GM23338 (cell line): Measurements from ENCODE around the gene RHOD. TPM values are rescaled to one million over a fixed set of nuclear protein-coding genes. Genes with fewer than 3 reads are reported as not detected.

ENCODE experiments used
- ATAC-seq: fragments of 200-7000 bp; cut with Tn5 transposase; 3 replicates; pipeline ENCODE4 v1.9.1; 2020
- DNase-seq: peaks from one replicate; pipeline ENCODE4 v3.0.0-alpha.2; 2015; ENCODE audit warnings: low spot score
- H2AFZ ChIP-seq: fragments of 200-600 bp; sonication (generic); 2 replicates; pipeline ENCODE4 v1.8.0; 2016; ENCODE audit warnings: antibody characterized with exemption, mild to moderate bottlenecking, moderate library complexity
- H3F3A ChIP-seq: fragments of 200-600 bp; sonication (generic); replicated peaks from 2 replicates; pipeline ENCODE4 v1.8.0; 2017; ENCODE audit warnings: antibody characterized with exemption, mixed run types, low read depth
- H3K27ac ChIP-seq: fragments of 200-600 bp; sonication (generic); 2 replicates; pipeline ENCODE4 v1.6.1; 2016; ENCODE audit warnings: low read depth
- H3K27me3 ChIP-seq: fragments of 200-600 bp; sonication (generic); 2 replicates; pipeline ENCODE4 v1.8.0; 2016; ENCODE audit warnings: mild to moderate bottlenecking, mixed run types, moderate library complexity; ENCODE audit not compliant: insufficient read depth
- H3K36me3 ChIP-seq: fragments of 200-600 bp; sonication (generic); 2 replicates; pipeline ENCODE4 v1.8.0; 2016; ENCODE audit warnings: mild to moderate bottlenecking; ENCODE audit not compliant: insufficient read depth
- H3K4me1 ChIP-seq: fragments of 200-600 bp; sonication (generic); 2 replicates; pipeline ENCODE4 v1.8.0; 2016; ENCODE audit warnings: mild to moderate bottlenecking, moderate library complexity; ENCODE audit not compliant: insufficient read depth
- H3K4me2 ChIP-seq: fragments of 200-600 bp; sonication (generic); 2 replicates; pipeline ENCODE4 v1.7.1; 2017; ENCODE audit warnings: mixed run types
- H3K4me3 ChIP-seq: fragments of 200-600 bp; sonication (generic); 2 replicates; pipeline ENCODE4 v1.6.1; 2016; ENCODE audit warnings: mixed run types
- H3K79me2 ChIP-seq: fragments of 200-600 bp; sonication (generic); replicated peaks from 2 replicates; pipeline ENCODE4 v1.8.0; 2017; ENCODE audit warnings: mild to moderate bottlenecking; ENCODE audit not compliant: insufficient read depth
- H3K9me2 ChIP-seq: fragments of 200-600 bp; sonication (generic); 2 replicates; pipeline ENCODE4 v1.8.0; 2017; ENCODE audit not compliant: insufficient read depth
- H4K20me1 ChIP-seq: fragments of 200-600 bp; sonication (generic); replicated peaks from 2 replicates; pipeline ENCODE4 v1.8.0; 2017; ENCODE audit warnings: mild to moderate bottlenecking; ENCODE audit not compliant: insufficient read depth
- H3K27ac Mint-ChIP-seq: 2 replicates; pipeline ENCODE4 v1.8.0; 2020; ENCODE audit warnings: inconsistent platforms, mild to moderate bottlenecking, moderate library complexity, mixed read lengths
- H3K27me3 Mint-ChIP-seq: 3 replicates; pipeline ENCODE4 v1.8.0; 2022; ENCODE audit warnings: low read depth, mild to moderate bottlenecking, moderate library complexity, mixed read lengths, inconsistent platforms; ENCODE audit not compliant: insufficient read depth, poor library complexity
- H3K36me3 Mint-ChIP-seq: 3 replicates; pipeline ENCODE4 v1.8.0; 2021; ENCODE audit warnings: low read depth, mild to moderate bottlenecking, inconsistent platforms, moderate library complexity, mixed read lengths
- H3K4me1 Mint-ChIP-seq: 3 replicates; pipeline ENCODE4 v1.8.0; 2020; ENCODE audit warnings: mild to moderate bottlenecking, inconsistent platforms, mixed read lengths
- H3K4me3 Mint-ChIP-seq: 3 replicates; pipeline ENCODE4 v1.8.0; 2021; ENCODE audit warnings: moderate library complexity, mild to moderate bottlenecking, inconsistent platforms, mixed read lengths
- H3K9me3 Mint-ChIP-seq: 3 replicates; pipeline ENCODE4 v1.8.0; 2020; ENCODE audit warnings: moderate library complexity, mild to moderate bottlenecking, inconsistent platforms, mixed read lengths
- EZH2 ChIP-seq: fragments of 200-600 bp; sonication (generic); IDR thresholded peaks from one replicate; pipeline ENCODE4 v1.8.0; 2017; ENCODE audit warnings: antibody characterized with exemption, mild to moderate bottlenecking, low read depth; ENCODE audit not compliant: unreplicated experiment
- EZH2phosphoT487 ChIP-seq: fragments of 200-600 bp; sonication (generic); IDR thresholded peaks from one replicate; pipeline ENCODE4 v1.8.1; 2018; ENCODE audit warnings: antibody characterized with exemption; ENCODE audit not compliant: unreplicated experiment
- POLR2AphosphoS5 ChIP-seq: IDR thresholded peaks from 2 replicates; pipeline ENCODE4 v1.6.1; 2016; ENCODE audit warnings: antibody characterized with exemption, low read depth
- REST ChIP-seq: IDR thresholded peaks from one replicate; pipeline ENCODE4 v1.6.1; 2018; ENCODE audit warnings: antibody characterized with exemption; ENCODE audit not compliant: unreplicated experiment
- ZNF114 ChIP-seq: fragments of 250-450 bp; sonication (Bioruptor Pico); IDR thresholded peaks from 2 replicates; pipeline ENCODE4 v1.5.0; 2020; ENCODE audit warnings: mild to moderate bottlenecking, moderate library complexity
- ZNF462 ChIP-seq: fragments of 250-450 bp; sonication (Bioruptor Pico); IDR thresholded peaks from 2 replicates; pipeline ENCODE4 v1.5.0; 2020; ENCODE audit warnings: mild to moderate bottlenecking, moderate library complexity
- polyA plus RNA-seq: library from polyadenylated mRNA; unstranded; fragments of >200 nt; fragmentation: Nextera tagmentation; extraction: Ambion mirVana; gene quantifications from 2 replicates; pipeline ENCODE4 v1.2.1, GENCODE V29; 2016
- total RNA-seq: library from RNA; depleted of rRNA; stranded (reverse); fragments of >200 nt; shearing (Covaris generic); gene quantifications from 2 replicates; pipeline ENCODE4 v1.2.3, GENCODE V29; 2014

The RHOD gene
- total and polyA plus RNA-seq, 2 experiments from 2014 or later: 13.8 to 16.2 TPM

- no peak for TF ChIP-seq REST
Observed at GRCh38 chr11:67024966-67025365, 31.7 kb upstream of the RHOD start (continued).

GRCh38 chr11:67025750-67026149 is 30.9 kb upstream of the RHOD start:
- H3K27me3 ChIP-seq: peaks cover 35% of the 10 kb centered on the region
- Mint-ChIP-seq H3K27me3 (peaks cover 45% of the 10 kb centered on the region), H3K4me3 (no peak overlapping the region), H3K36me3 (peaks cover 3% of the 10 kb centered on the region; the same call in 1 of the 3 replicates), H3K9me3 (peaks cover 12% of the 10 kb centered on the region), H3K4me1 (peaks cover 24% of the 10 kb centered on the region), H3K27ac (no peak overlapping the region)
- H2AFZ ChIP-seq: no peak overlapping the region
- TF ChIP-seq ZNF114: no peak
- peaks cover 18% of the 10 kb centered on the region; the same call in 1 of the 2 replicates for H3K4me1 ChIP-seq
- no peaks in the 10 kb centered on the region for H3K36me3 ChIP-seq
- H3K9me2 ChIP-seq: no peaks in the 10 kb centered on the region
- no peak overlapping the region for H3K27ac ChIP-seq
- peaks cover 6% of the 10 kb centered on the region; the same call in 1 of the 2 replicates for H3F3A ChIP-seq
- H4K20me1 ChIP-seq: no peaks in the 10 kb centered on the region
- H3K79me2 ChIP-seq: no peaks in the 10 kb centered on the region
- ATAC-seq (no peak), DNase-seq (no peak)
- H3K4me3 ChIP-seq: no peak overlapping the region
- no peak overlapping the region for H3K4me2 ChIP-seq

- ATAC-seq: no peak
- no peak overlapping the region for H3K4me3 Mint-ChIP-seq
- no peak for TF ChIP-seq EZH2
- TF ChIP-seq REST: no peak
- no peak for TF ChIP-seq EZH2phosphoT487
- TF ChIP-seq ZNF462 (CRISPR knock-in tag): no peak
- TF ChIP-seq ZNF114: no peak
- no peak for TF ChIP-seq POLR2AphosphoS5
Observed at GRCh38 chr11:67026941-67027340, 29.7 kb upstream of the RHOD start.

More at GRCh38 chr11:67026941-67027340, 29.7 kb upstream of the RHOD start:
- H3K9me2 ChIP-seq: no peaks in the 10 kb centered on the region
- no peak overlapping the region for H2AFZ ChIP-seq
- H3K36me3 ChIP-seq: no peaks in the 10 kb centered on the region
- peaks cover 18% of the 10 kb centered on the region; the same call in 1 of the 2 replicates for H3K4me1 ChIP-seq
- H3F3A ChIP-seq: peaks cover 6% of the 10 kb centered on the region; the same call in 1 of the 2 replicates
- no peak overlapping the region for H3K27ac ChIP-seq
- Mint-ChIP-seq H3K27ac (no peak overlapping the region), H3K9me3 (peaks cover 10% of the 10 kb centered on the region), H3K36me3 (peaks cover 3% of the 10 kb centered on the region; the same call in 1 of the 3 replicates), H3K4me1 (peaks cover 31% of the 10 kb centered on the region), H3K27me3 (peaks cover 42% of the 10 kb centered on the region)
- no peak for DNase-seq
- H3K4me3 ChIP-seq: no peak overlapping the region
- H3K79me2 ChIP-seq: no peaks in the 10 kb centered on the region
- H4K20me1 ChIP-seq: no peaks in the 10 kb centered on the region
- peaks cover 34% of the 10 kb centered on the region for H3K27me3 ChIP-seq
- no peak overlapping the region for H3K4me2 ChIP-seq
